ENCODE measurements around the gene LPIN3. TPM values are rescaled to one million over a fixed set of nuclear protein-coding genes. Genes with fewer than 3 reads are reported as not detected.

The LPIN3 gene
- total and polyA plus RNA-seq, 2 of the 4 experiments (the other 2 are of a cell fraction), result 2.3 to 8.3 TPM

GRCh38 chr20:41318271-41318649 is 22.4 kb upstream of the LPIN3 start:
- H3K27ac ChIP-seq (ENCODE audit: insufficient read depth, low read length), result no peak overlapping the region
- no CpG with 5 or more reads among the region's 5 CpGs for WGBS, 2 experiments (ENCODE audit: extremely low coverage in 2 of 2, insufficient read length in 1 of 2)
- intact Hi-C loops (cut with micrococcal nuclease), result loop anchor here (5.0 kb wide), 3 partner anchors 41 to 141 kb away; no protein-coding TSS in a partner anchor
- no peaks in the 10 kb centered on the region for H3K27me3 ChIP-seq (ENCODE audit: control insufficient read depth, insufficient read depth, low read length)
- H3K18ac ChIP-seq (ENCODE audit: low read depth, low read length), result peak overlapping the region; percentile 97; the same call in 1 of the 2 replicates
- H3K9ac ChIP-seq (ENCODE audit: low read depth, low read length), result no peak overlapping the region; the same call in 1 of the 2 replicates
- no peak overlapping the region; the same call in 1 of the 2 replicates for H3K23ac ChIP-seq (ENCODE audit: low read depth, low read length)
- H2AFZ ChIP-seq (replicated peaks; ENCODE audit: low read length, poor library complexity), result no peak overlapping the region
- 0 out of 3 replicates have a peak overlapping the region, but pooled peaks have one; percentile 67 for H2BK15ac ChIP-seq (ENCODE audit: low read depth, low read length)
- peak overlapping the region; percentile 94; the same call in 1 of the 2 replicates for H4K5ac ChIP-seq (ENCODE audit: low read depth, low read length)
- H3K36me3 ChIP-seq (ENCODE audit: control insufficient read depth, insufficient read depth, low read length), result no peaks in the 10 kb centered on the region
- ChIA-PET CTCF (no interaction called here), POLR2A (ENCODE audit: unreplicated experiment) (interaction anchor here (0.6 kb wide), 1 partner anchor 13 kb away, joined by 6 read pairs; no protein-coding TSS in a partner anchor)
- peaks cover 7% of the 10 kb centered on the region; the same call in 1 of the 2 replicates for H3K9me1 ChIP-seq (ENCODE audit: insufficient read depth, low read length)
- peaks cover 0 to 22% of the 10 kb centered on the region in 2 experiments; a peak in 2 of 4 replicates for H3K79me1 ChIP-seq (ENCODE audit: low read depth in 1 of 2, low read length in 2 of 2)
- H3K4ac ChIP-seq (ENCODE audit: low read depth, low read length), result peak overlapping the region; percentile 94; the same call in 1 of the 2 replicates
- H3K4me3 ChIP-seq (ENCODE audit: insufficient read depth, low read depth, low read length), result no peak overlapping the region
- peak overlapping the region; percentile 76 for H2BK5ac ChIP-seq (ENCODE audit: low read depth, low read length, poor library complexity, severe bottlenecking)
- H2AK5ac ChIP-seq (ENCODE audit: low read depth, low read length), result peak overlapping the region; percentile 27; the same call in 1 of the 2 replicates
- TSS peak; percentile 75 for BruUV-seq (replicated peaks)
- DNase-seq, result no peak
- H3K9me3 ChIP-seq (ENCODE audit: control insufficient read depth, insufficient read depth, low read length), result no peaks in the 10 kb centered on the region
- peaks cover 4% of the 10 kb centered on the region for H3K4me1 ChIP-seq (ENCODE audit: control insufficient read depth, insufficient read depth, low read length)
- H2BK20ac ChIP-seq (ENCODE audit: low read depth, low read length), result no peak overlapping the region
- H4K8ac ChIP-seq (ENCODE audit: low read depth in 2 of 2, low read length in 2 of 2), result peak overlapping the region; percentile 87 to 99
- no peak for ATAC-seq (ENCODE audit: low read depth)
- H3K14ac ChIP-seq (replicated peaks; ENCODE audit: low read depth, low read length), result peak overlapping the region; percentile 99
- dilution Hi-C loops (cut with HindIII; ENCODE audit: low sequenced_read_pairs, unreplicated experiment), result no loop called here
- H3K56ac ChIP-seq (ENCODE audit: extremely low read depth, insufficient read depth, low read length), result no peak overlapping the region
- no peak for TF ChIP-seq FOS (IDR thresholded peaks at IDR 0.05; ENCODE audit: low read depth, low read length)
- TF ChIP-seq RFX5 (IDR thresholded peaks at IDR 0.05; ENCODE audit: low read depth, low read length), result no peak
- TF ChIP-seq RCOR1 (IDR thresholded peaks at IDR 0.05; ENCODE audit: insufficient replicate concordance, low read length), result no peak
- TF ChIP-seq RAD21 (IDR thresholded peaks at IDR 0.05; ENCODE audit: low read length), result no peak
- no peak for TF ChIP-seq MAZ (IDR thresholded peaks at IDR 0.05; ENCODE audit: borderline replicate concordance, low read depth, low read length)
- no peak for TF ChIP-seq USF2 (IDR thresholded peaks at IDR 0.05; ENCODE audit: low read depth, low read length)
- TF ChIP-seq POLR2A (IDR thresholded peaks at IDR 0.05; ENCODE audit: low read depth, low read length), result no peak
- TF ChIP-seq SMC3 (IDR thresholded peaks at IDR 0.05; ENCODE audit: low read depth, low read length), result no peak
- TF ChIP-seq BHLHE40 (IDR thresholded peaks at IDR 0.05; ENCODE audit: low read depth, low read length), result no peak
- TF ChIP-seq MXI1 (IDR thresholded peaks at IDR 0.05; ENCODE audit: borderline replicate concordance, low read depth, low read length), result no peak
- TF ChIP-seq NFE2L2 (IDR thresholded peaks at IDR 0.05; ENCODE audit: low read depth, low read length), result no peak
- TF ChIP-seq MAFK (IDR thresholded peaks at IDR 0.05; ENCODE audit: low read depth, low read length), result no peak
- no peak for TF ChIP-seq CTCF (conservative IDR thresholded peaks at IDR 0.05; ENCODE audit: low read depth, low read length)
- TF ChIP-seq CHD1 (IDR thresholded peaks at IDR 0.05; ENCODE audit: low read depth, low read length), result no peak
- no peak for TF ChIP-seq CEBPB (IDR thresholded peaks at IDR 0.05; ENCODE audit: low read depth, low read length)
- TF ChIP-seq ELK1 (IDR thresholded peaks at IDR 0.05; ENCODE audit: borderline replicate concordance, low read depth, low read length), result no peak
- H2AK9ac ChIP-seq (replicated peaks; ENCODE audit: low read depth, low read length, poor library complexity), result no peak overlapping the region
- in situ Hi-C loops (cut with MboI; ENCODE audit: low sequenced_read_pairs), result no loop called here
- peak overlapping the region; percentile 28; the same call in 1 of the 2 replicates for H2BK120ac ChIP-seq (ENCODE audit: low read depth, low read length)
- peak overlapping the region; percentile 84; the same call in 1 of the 2 replicates for H4K91ac ChIP-seq (ENCODE audit: insufficient read depth, low read depth, low read length)
- no peak overlapping the region; the same call in 1 of the 2 replicates for H3K4me2 ChIP-seq (ENCODE audit: low read depth, low read length)
- H4K20me1 ChIP-seq (ENCODE audit: insufficient read depth, low read length), result peaks cover 12% of the 10 kb centered on the region

Data from IMR-90 (cell line).